Thoracic aorta (tissue), 2 donors: ENCODE results near the gene CELSR3. TPM values are rescaled to one million over a fixed set of nuclear protein-coding genes. Genes with fewer than 3 reads are reported as not detected.

ENCODE experiments used
- ATAC-seq: fragments of 150-250 bp; one replicate; pipeline ENCODE4 v1.8.0; 2017; ENCODE audit warnings: low read depth; ENCODE audit not compliant: insufficient number of reproducible peaks, low FRiP score
- DNase-seq: peaks from one replicate; pipeline ENCODE4 v3.0.0-alpha.2; 2020; ENCODE audit warnings: low spot score
- H3K27ac ChIP-seq, 2 donors: fragments of 200-600 bp; sonication (generic); 1 replicate in 1 of 2; 2 replicates in 1 of 2; pipeline ENCODE4 v1.5.1; 2016; ENCODE audit warnings: mild to moderate bottlenecking in 2 of 2, moderate library complexity in 2 of 2
- H3K27me3 ChIP-seq: fragments of 200-600 bp; sonication (generic); replicated peaks from 2 replicates; pipeline ENCODE4 v1.6.0; 2016; ENCODE audit warnings: mild to moderate bottlenecking; ENCODE audit not compliant: insufficient read depth
- H3K36me3 ChIP-seq: fragments of 200-600 bp; sonication (generic); one replicate; pipeline ENCODE4 v1.5.1; 2016
- H3K4me1 ChIP-seq, 2 donors: fragments of 200-600 bp; sonication (generic); 1 replicate in 1 of 2; 2 replicates in 1 of 2; pipeline versions ENCODE4 v1.5.1 to v1.6.0; 2016; ENCODE audit warnings: low read depth in 2 of 2, mild to moderate bottlenecking in 1 of 2; ENCODE audit not compliant: control insufficient read depth in 1 of 2
- H3K4me3 ChIP-seq: fragments of 200-600 bp; sonication (generic); 2 replicates; pipeline ENCODE4 v1.5.1; 2016; ENCODE audit warnings: mild to moderate bottlenecking
- H3K9me3 ChIP-seq: fragments of 200-600 bp; sonication (generic); 2 replicates; pipeline ENCODE4 v1.5.1; 2016
- CTCF ChIP-seq: fragments of 200-600 bp; sonication (generic); IDR thresholded peaks from one replicate; pipeline ENCODE4 v1.5.1; 2019; ENCODE audit warnings: antibody characterized with exemption
- total RNA-seq, 2 donors: library from RNA; depleted of rRNA; stranded (reverse); fragments of >200 nt; gene quantifications; one replicate each; pipeline versions ENCODE4 v1.1.0 to v1.2.3, GENCODE V29; 2016

The CELSR3 gene
- total RNA-seq, 2 donors from 2014 or later = 1.3 to 3.0 TPM

- H3K27ac ChIP-seq = no peak overlapping the region
- H3K36me3 ChIP-seq = no peaks in the 10 kb centered on the region
- peaks cover 30 to 55% of the 10 kb centered on the region in 2 donors for H3K4me1 ChIP-seq
- DNase-seq = no peak
- no peaks in the 10 kb centered on the region for H3K9me3 ChIP-seq
- H3K27me3 ChIP-seq = no peaks in the 10 kb centered on the region
- ATAC-seq = no peak
- peak overlapping the region; percentile 73 for H3K4me3 ChIP-seq
- TF ChIP-seq CTCF = no peak
Measured at GRCh38 chr3:48594417-48595049, 68.2 kb downstream of the CELSR3 start.

- Histone ChIP-seq H3K9me3 (no peaks in the 10 kb centered on the region), H3K4me3 (no peak overlapping the region), H3K27me3 (no peaks in the 10 kb centered on the region), H3K36me3 (no peaks in the 10 kb centered on the region), H3K27ac (no peak overlapping the region), H3K4me1 (peaks cover 19 to 43% of the 10 kb centered on the region in 2 donors)
- ATAC-seq (no peak), DNase-seq (no peak)
- TF ChIP-seq CTCF = no peak
Measured at GRCh38 chr3:48593337-48593736, 69.3 kb downstream of the CELSR3 start.

- H3K27me3 ChIP-seq = no peaks in the 10 kb centered on the region
- DNase-seq = no peak
- peaks cover 14 to 36% of the 10 kb centered on the region in 2 donors for H3K4me1 ChIP-seq
- no peaks in the 10 kb centered on the region for H3K9me3 ChIP-seq
- no peak overlapping the region for H3K27ac ChIP-seq
- no peak for TF ChIP-seq CTCF
- H3K36me3 ChIP-seq = no peaks in the 10 kb centered on the region
- H3K4me3 ChIP-seq = no peak overlapping the region
- no peak for ATAC-seq
Measured at GRCh38 chr3:48592519-48593087, 70.1 kb downstream of the CELSR3 start.

GRCh38 chr3:48591886-48592518, 70.7 kb downstream of the CELSR3 start:
- Histone ChIP-seq H3K9me3 (no peaks in the 10 kb centered on the region), H3K36me3 (no peaks in the 10 kb centered on the region), H3K4me3 (no peak overlapping the region), H3K27ac (no peak overlapping the region), H3K4me1 (peaks cover 13 to 30% of the 10 kb centered on the region in 2 donors), H3K27me3 (no peaks in the 10 kb centered on the region)
- DNase-seq = no peak
- TF ChIP-seq CTCF = no peak
- ATAC-seq = no peak

- TF ChIP-seq CTCF = no peak
- no peak for ATAC-seq
- H3K4me1 ChIP-seq = peaks cover 13 to 24% of the 10 kb centered on the region in 2 donors
- no peaks in the 10 kb centered on the region for H3K36me3 ChIP-seq
- no peak overlapping the region for H3K4me3 ChIP-seq
- H3K27me3 ChIP-seq = no peaks in the 10 kb centered on the region
- no peaks in the 10 kb centered on the region for H3K9me3 ChIP-seq
- no peak for DNase-seq
- H3K27ac ChIP-seq = no peak overlapping the region
Measured at GRCh38 chr3:48591436-48591835, 71.2 kb downstream of the CELSR3 start.
